Purkinje cell (primary cell): ENCODE data around the gene FAT2. TPM values are rescaled to one million over a fixed set of nuclear protein-coding genes. Genes with fewer than 3 reads are reported as not detected.

Source experiments
- polyA plus RNA-seq: library from polyadenylated mRNA; unstranded; fragments of >200 nt; fragmentation: Nextera tagmentation; gene quantifications from 2 replicates; pipeline ENCODE4 v1.2.1, GENCODE V29; 2014

FAT2 gene
- polyA plus RNA-seq: 0.52 and 0.83 TPM in 2 replicates

GRCh38 chr5:151591144-151591819, at the start of gene FAT2:
Gene FAT2 (minus strand): TSS chr5:151591331. CDS start chr5:151568931, 22,400 bp downstream.

Other genes with a start within 250 kb of the FAT2 start
- not detected in 2 replicates for gene SLC36A2, start 243.8 kb downstream of the FAT2 start, polyA plus RNA-seq
- 0.78 and 1.5 TPM in 2 replicates for gene SLC36A1, start 143.7 kb downstream of the FAT2 start, polyA plus RNA-seq
- 35.7 and 37.1 TPM in 2 replicates for gene SPARC, start 95.6 kb upstream of the FAT2 start, polyA plus RNA-seq
- 348 and 419 TPM in 2 replicates for gene ATOX1, start 167.3 kb upstream of the FAT2 start, polyA plus RNA-seq
- gene G3BP1, start 180.6 kb upstream of the FAT2 start, polyA plus RNA-seq: 31.8 and 40.6 TPM in 2 replicates